ENCODE results near the gene BMP6.

GRCh38 chr6:7809346-7809745 lies 83.4 kb downstream of the BMP6 start:
- TF ChIP-seq GATA3 (IDR thresholded peaks at IDR 0.05; ENCODE audit: low read depth, low read length), result no peak
- TF ChIP-seq GATA2 (IDR thresholded peaks at IDR 0.05; ENCODE audit: low read depth, low read length), result no peak

Data from SH-SY5Y (cell line).